ENCODE measurements around the gene SEC31A.

GRCh38 chr4:82909326-82909725, 18.4 kb upstream of the SEC31A start:
- TF ChIP-seq POLR2A (IDR thresholded peaks at IDR 0.05) = no peak
- no peak for TF ChIP-seq EP300 (IDR thresholded peaks at IDR 0.05)
- no peak for TF ChIP-seq CTCF (IDR thresholded peaks at IDR 0.05)
